Activated CD4-positive, alpha-beta T cell treated with anti-CD3 and anti-CD28 coated beads for 4 hours (primary cell): ENCODE data around the gene ASB11.
"Not testable (repeated sequence)": the region's sequence is repeated elsewhere in the genome, so short reads cannot be mapped to it uniquely, and the experiment has no call there.

ENCODE experiments used
- DNase-seq, 2 donors: peaks; one replicate each; pipeline ENCODE4 v3.0.0-alpha.2; 2020

ASB11 gene

GRCh38 chrX:15301924-15302323, 13.5 kb downstream of the ASB11 start:
- DNase-seq, result no peak

GRCh38 chrX:15299941-15300851, 15.2 kb downstream of the ASB11 start:
- no peak for DNase-seq

GRCh38 chrX:15298780-15299179, 16.7 kb downstream of the ASB11 start:
- DNase-seq, result no peak

- no peak for DNase-seq
Measured at GRCh38 chrX:15298201-15298600, 17.2 kb downstream of the ASB11 start.

GRCh38 chrX:15293451-15293850, 22.0 kb downstream of the ASB11 start:
- no peak for DNase-seq

GRCh38 chrX:15292861-15293260, 22.6 kb downstream of the ASB11 start:
- DNase-seq, result no peak

GRCh38 chrX:15277604-15278003, 37.8 kb downstream of the ASB11 start:
- DNase-seq, result no peak

- no peak for DNase-seq
Measured at GRCh38 chrX:15274946-15275345, 40.5 kb downstream of the ASB11 start.

- DNase-seq, result not testable (repeated sequence)
Measured at GRCh38 chrX:15273275-15273674, 42.2 kb downstream of the ASB11 start.

GRCh38 chrX:15271757-15272156, 43.7 kb downstream of the ASB11 start:
- DNase-seq, result no peak

GRCh38 chrX:15269618-15270521, 45.6 kb downstream of the ASB11 start, which contains the start of gene ASB9:
ASB9 (minus strand) TSS chrX:15270083; CDS start chrX:15269874, 209 bp downstream.
- DNase-seq, result peak in 1 of 2 donors; percentile 1

- no peak for DNase-seq
Measured at GRCh38 chrX:15269120-15269519, 46.3 kb downstream of the ASB11 start.

- no peak for DNase-seq
Measured at GRCh38 chrX:15254852-15255251, 60.6 kb downstream of the ASB11 start.

- no peak for DNase-seq
Measured at GRCh38 chrX:15245896-15246295, 69.5 kb downstream of the ASB11 start.

- no peak for DNase-seq
Measured at GRCh38 chrX:15244421-15244820, 71.0 kb downstream of the ASB11 start.

GRCh38 chrX:15242899-15243555, 72.4 kb downstream of the ASB11 start:
- peak; percentile 29 to 55 for DNase-seq

GRCh38 chrX:15241301-15241700, 74.1 kb downstream of the ASB11 start:
- no peak for DNase-seq

- DNase-seq, result no peak
Measured at GRCh38 chrX:15240414-15240813, 75.0 kb downstream of the ASB11 start.

- no peak for DNase-seq
Measured at GRCh38 chrX:15236146-15236545, 79.3 kb downstream of the ASB11 start.

- no peak for DNase-seq
Measured at GRCh38 chrX:15235001-15235400, 80.4 kb downstream of the ASB11 start.

- DNase-seq, result no peak
Measured at GRCh38 chrX:15233416-15234015, 81.9 kb downstream of the ASB11 start.
